ENCODE results near the gene PXN.

DNA sequence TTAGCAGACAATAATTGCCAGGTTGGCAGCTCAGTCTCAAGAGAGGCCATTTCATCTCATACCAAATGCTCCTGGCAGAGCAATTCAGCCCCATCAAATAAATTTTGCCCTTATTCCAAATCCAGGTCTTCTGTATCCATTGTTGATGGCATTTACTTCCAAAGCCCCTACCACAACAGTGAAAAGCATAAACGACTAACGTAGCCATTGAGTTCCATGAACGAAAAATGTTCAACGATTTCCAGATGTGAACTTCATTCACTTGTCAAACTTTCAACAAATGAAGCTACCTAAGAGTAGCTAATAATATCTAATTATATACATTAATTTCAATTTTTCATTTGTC, 68.0 kb downstream of the PXN start:
- TF ChIP-seq, protein P1, sequence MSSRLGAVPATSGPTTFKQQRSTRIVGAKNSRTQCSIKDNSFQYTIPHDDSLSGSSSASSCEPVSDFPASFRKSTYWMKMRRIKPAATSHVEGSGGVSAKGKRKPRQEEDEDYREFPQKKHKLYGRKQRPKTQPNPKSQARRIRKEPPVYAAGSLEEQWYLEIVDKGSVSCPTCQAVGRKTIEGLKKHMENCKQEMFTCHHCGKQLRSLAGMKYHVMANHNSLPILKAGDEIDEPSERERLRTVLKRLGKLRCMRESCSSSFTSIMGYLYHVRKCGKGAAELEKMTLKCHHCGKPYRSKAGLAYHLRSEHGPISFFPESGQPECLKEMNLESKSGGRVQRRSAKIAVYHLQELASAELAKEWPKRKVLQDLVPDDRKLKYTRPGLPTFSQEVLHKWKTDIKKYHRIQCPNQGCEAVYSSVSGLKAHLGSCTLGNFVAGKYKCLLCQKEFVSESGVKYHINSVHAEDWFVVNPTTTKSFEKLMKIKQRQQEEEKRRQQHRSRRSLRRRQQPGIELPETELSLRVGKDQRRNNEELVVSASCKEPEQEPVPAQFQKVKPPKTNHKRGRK (CRISPR knock-in tag; IDR thresholded peaks at IDR 0.05): no peak
- TF ChIP-seq SPEN (CRISPR knock-in tag; IDR thresholded peaks at IDR 0.05; ENCODE audit: low read depth): no peak
- no peak for TF ChIP-seq XRCC5 (optimal IDR thresholded peaks at IDR 0.05; ENCODE audit: low read length)
- TF ChIP-seq CHD4 (IDR thresholded peaks at IDR 0.05; ENCODE audit: borderline replicate concordance, low read length): no peak
- TF ChIP-seq, protein P2, sequence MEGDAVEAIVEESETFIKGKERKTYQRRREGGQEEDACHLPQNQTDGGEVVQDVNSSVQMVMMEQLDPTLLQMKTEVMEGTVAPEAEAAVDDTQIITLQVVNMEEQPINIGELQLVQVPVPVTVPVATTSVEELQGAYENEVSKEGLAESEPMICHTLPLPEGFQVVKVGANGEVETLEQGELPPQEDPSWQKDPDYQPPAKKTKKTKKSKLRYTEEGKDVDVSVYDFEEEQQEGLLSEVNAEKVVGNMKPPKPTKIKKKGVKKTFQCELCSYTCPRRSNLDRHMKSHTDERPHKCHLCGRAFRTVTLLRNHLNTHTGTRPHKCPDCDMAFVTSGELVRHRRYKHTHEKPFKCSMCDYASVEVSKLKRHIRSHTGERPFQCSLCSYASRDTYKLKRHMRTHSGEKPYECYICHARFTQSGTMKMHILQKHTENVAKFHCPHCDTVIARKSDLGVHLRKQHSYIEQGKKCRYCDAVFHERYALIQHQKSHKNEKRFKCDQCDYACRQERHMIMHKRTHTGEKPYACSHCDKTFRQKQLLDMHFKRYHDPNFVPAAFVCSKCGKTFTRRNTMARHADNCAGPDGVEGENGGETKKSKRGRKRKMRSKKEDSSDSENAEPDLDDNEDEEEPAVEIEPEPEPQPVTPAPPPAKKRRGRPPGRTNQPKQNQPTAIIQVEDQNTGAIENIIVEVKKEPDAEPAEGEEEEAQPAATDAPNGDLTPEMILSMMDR (CRISPR knock-in tag; IDR thresholded peaks at IDR 0.05): no peak
- no peak for TF ChIP-seq EP300 (IDR thresholded peaks at IDR 0.05; ENCODE audit: low read depth in 2 of 2, low read length in 2 of 2)
- TF ChIP-seq EP300 (CRISPR knock-in tag; IDR thresholded peaks at IDR 0.05; ENCODE audit: borderline replicate concordance): no peak

Data from HepG2 (cell line).